ENCODE measurements around the gene TRMT13.

DNA sequence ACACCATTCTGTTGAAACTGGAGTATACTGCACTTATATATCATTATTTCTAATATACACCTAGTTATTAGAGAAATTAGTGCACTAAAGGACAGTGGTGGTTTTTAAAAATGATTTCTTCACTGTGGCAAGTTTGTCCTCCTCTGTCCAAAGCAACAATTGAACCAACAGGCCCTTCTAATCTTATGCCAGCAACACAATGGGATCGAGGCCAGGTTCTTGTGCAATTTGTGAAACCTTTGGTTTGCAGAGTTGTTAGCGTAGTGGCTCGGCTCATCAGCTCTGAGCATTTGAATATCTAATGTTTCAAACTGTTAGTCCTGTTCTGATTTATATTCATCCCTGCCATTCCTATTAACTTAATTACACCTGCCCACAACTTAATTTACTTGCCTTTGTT, 54.9 kb downstream of the TRMT13 start:
- TF ChIP-seq, protein P1, sequence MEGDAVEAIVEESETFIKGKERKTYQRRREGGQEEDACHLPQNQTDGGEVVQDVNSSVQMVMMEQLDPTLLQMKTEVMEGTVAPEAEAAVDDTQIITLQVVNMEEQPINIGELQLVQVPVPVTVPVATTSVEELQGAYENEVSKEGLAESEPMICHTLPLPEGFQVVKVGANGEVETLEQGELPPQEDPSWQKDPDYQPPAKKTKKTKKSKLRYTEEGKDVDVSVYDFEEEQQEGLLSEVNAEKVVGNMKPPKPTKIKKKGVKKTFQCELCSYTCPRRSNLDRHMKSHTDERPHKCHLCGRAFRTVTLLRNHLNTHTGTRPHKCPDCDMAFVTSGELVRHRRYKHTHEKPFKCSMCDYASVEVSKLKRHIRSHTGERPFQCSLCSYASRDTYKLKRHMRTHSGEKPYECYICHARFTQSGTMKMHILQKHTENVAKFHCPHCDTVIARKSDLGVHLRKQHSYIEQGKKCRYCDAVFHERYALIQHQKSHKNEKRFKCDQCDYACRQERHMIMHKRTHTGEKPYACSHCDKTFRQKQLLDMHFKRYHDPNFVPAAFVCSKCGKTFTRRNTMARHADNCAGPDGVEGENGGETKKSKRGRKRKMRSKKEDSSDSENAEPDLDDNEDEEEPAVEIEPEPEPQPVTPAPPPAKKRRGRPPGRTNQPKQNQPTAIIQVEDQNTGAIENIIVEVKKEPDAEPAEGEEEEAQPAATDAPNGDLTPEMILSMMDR (IDR thresholded peaks at IDR 0.05), result no peak
- peak in 1 of 2 donors; percentile 21 for TF ChIP-seq POLR2A (IDR thresholded peaks at IDR 0.05)

All from adrenal gland (tissue), 5 donors.